ENCODE measurements around the gene MOB3B. TPM values are rescaled to one million over a fixed set of nuclear protein-coding genes. Genes with fewer than 3 reads are reported as not detected.

The MOB3B gene
- total and polyA plus RNA-seq, 2 of the 13 experiments (the other 11 are each of a cell fraction or from before 2014, with no cell fraction given) = 0.03 to 0.09 TPM

DNA sequence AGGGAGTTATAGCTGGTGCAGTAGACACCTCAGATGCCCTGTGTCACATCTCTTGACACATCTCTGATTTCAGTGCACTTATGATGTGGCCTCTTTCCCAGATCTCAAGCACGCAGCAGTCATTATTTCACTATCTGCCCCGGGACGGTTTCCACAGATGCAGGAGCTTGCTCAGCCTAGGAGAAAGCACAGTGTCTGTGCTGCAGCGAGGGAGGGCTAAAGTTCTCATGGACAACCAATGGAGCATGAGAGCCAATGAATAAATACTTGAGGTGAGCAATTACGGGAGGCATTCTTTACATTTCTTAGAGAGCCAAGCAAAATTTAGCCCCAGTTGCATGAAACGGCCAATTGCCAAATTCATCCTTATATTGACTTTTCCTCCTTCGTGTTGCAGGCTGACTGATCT, 7.4 kb upstream of the MOB3B start (continued):
- TF ChIP-seq, protein P1, sequence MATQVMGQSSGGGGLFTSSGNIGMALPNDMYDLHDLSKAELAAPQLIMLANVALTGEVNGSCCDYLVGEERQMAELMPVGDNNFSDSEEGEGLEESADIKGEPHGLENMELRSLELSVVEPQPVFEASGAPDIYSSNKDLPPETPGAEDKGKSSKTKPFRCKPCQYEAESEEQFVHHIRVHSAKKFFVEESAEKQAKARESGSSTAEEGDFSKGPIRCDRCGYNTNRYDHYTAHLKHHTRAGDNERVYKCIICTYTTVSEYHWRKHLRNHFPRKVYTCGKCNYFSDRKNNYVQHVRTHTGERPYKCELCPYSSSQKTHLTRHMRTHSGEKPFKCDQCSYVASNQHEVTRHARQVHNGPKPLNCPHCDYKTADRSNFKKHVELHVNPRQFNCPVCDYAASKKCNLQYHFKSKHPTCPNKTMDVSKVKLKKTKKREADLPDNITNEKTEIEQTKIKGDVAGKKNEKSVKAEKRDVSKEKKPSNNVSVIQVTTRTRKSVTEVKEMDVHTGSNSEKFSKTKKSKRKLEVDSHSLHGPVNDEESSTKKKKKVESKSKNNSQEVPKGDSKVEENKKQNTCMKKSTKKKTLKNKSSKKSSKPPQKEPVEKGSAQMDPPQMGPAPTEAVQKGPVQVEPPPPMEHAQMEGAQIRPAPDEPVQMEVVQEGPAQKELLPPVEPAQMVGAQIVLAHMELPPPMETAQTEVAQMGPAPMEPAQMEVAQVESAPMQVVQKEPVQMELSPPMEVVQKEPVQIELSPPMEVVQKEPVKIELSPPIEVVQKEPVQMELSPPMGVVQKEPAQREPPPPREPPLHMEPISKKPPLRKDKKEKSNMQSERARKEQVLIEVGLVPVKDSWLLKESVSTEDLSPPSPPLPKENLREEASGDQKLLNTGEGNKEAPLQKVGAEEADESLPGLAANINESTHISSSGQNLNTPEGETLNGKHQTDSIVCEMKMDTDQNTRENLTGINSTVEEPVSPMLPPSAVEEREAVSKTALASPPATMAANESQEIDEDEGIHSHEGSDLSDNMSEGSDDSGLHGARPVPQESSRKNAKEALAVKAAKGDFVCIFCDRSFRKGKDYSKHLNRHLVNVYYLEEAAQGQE (IDR thresholded peaks at IDR 0.05; ENCODE audit: borderline replicate concordance in 1 of 2, low read depth in 1 of 2, low read length in 2 of 2) = no peak
- TF ChIP-seq ASH2L (IDR thresholded peaks at IDR 0.05; ENCODE audit: insufficient read length, low read depth, low read length) (no peak), ZNF749 (CRISPR knock-in tag; IDR thresholded peaks at IDR 0.05; ENCODE audit: borderline replicate concordance) (no peak), TP53 (CRISPR knock-in tag; conservative IDR thresholded peaks at IDR 0.05) (no peak), CHD2 (IDR thresholded peaks at IDR 0.05; ENCODE audit: low read depth, low read length) (no peak), CREM (IDR thresholded peaks at IDR 0.05) (peak; percentile 24; the same call in 1 of the 2 replicates), CREM (CRISPR knock-in tag; IDR thresholded peaks at IDR 0.05) (no peak), ZBTB1 (CRISPR knock-in tag; IDR thresholded peaks at IDR 0.05; ENCODE audit: borderline replicate concordance) (no peak), MIER2 (CRISPR knock-in tag; IDR thresholded peaks at IDR 0.05) (no peak), POLR2AphosphoS5 (IDR thresholded peaks at IDR 0.05; ENCODE audit: low read depth, low read length) (no peak), ZNF12 (CRISPR knock-in tag; IDR thresholded peaks at IDR 0.05) (no peak), NFIC (IDR thresholded peaks at IDR 0.05; ENCODE audit: low read length) (peak; percentile 45; the same call in 1 of the 2 replicates), ZNF598 (CRISPR knock-in tag; IDR thresholded peaks at IDR 0.05; ENCODE audit: borderline replicate concordance) (no peak), ZIK1 (CRISPR knock-in tag; IDR thresholded peaks at IDR 0.05; ENCODE audit: borderline replicate concordance, low read depth) (no peak), NCOR1 (IDR thresholded peaks at IDR 0.05; ENCODE audit: borderline replicate concordance, low read length) (peak; percentile 22; the same call in 1 of the 2 replicates), GTF2F1 (IDR thresholded peaks at IDR 0.05; ENCODE audit: low read length) (no peak), TARDBP (CRISPR knock-in tag; IDR thresholded peaks at IDR 0.05) (no peak), MIXL1 (CRISPR knock-in tag; IDR thresholded peaks at IDR 0.05) (no peak), ELF3 (CRISPR knock-in tag; IDR thresholded peaks at IDR 0.05) (peak; percentile 34; the same call in 1 of the 2 replicates), NFE2 (CRISPR knock-in tag; IDR thresholded peaks at IDR 0.05) (no peak)
- TF ChIP-seq, protein P2, sequence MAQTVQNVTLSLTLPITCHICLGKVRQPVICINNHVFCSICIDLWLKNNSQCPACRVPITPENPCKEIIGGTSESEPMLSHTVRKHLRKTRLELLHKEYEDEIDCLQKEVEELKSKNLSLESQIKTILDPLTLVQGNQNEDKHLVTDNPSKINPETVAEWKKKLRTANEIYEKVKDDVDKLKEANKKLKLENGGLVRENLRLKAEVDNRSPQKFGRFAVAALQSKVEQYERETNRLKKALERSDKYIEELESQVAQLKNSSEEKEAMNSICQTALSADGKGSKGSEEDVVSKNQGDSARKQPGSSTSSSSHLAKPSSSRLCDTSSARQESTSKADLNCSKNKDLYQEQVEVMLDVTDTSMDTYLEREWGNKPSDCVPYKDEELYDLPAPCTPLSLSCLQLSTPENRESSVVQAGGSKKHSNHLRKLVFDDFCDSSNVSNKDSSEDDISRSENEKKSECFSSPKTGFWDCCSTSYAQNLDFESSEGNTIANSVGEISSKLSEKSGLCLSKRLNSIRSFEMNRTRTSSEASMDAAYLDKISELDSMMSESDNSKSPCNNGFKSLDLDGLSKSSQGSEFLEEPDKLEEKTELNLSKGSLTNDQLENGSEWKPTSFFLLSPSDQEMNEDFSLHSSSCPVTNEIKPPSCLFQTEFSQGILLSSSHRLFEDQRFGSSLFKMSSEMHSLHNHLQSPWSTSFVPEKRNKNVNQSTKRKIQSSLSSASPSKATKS (CRISPR knock-in tag; IDR thresholded peaks at IDR 0.05) = no peak
- TF ChIP-seq, protein P3, sequence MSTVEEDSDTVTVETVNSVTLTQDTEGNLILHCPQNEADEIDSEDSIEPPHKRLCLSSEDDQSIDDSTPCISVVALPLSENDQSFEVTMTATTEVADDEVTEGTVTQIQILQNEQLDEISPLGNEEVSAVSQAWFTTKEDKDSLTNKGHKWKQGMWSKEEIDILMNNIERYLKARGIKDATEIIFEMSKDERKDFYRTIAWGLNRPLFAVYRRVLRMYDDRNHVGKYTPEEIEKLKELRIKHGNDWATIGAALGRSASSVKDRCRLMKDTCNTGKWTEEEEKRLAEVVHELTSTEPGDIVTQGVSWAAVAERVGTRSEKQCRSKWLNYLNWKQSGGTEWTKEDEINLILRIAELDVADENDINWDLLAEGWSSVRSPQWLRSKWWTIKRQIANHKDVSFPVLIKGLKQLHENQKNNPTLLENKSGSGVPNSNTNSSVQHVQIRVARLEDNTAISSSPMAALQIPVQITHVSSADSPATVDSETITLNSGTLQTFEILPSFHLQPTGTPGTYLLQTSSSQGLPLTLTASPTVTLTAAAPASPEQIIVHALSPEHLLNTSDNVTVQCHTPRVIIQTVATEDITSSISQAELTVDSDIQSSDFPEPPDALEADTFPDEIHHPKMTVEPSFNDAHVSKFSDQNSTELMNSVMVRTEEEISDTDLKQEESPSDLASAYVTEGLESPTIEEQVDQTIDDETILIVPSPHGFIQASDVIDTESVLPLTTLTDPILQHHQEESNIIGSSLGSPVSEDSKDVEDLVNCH (CRISPR knock-in tag; IDR thresholded peaks at IDR 0.05) = no peak
- TF ChIP-seq, protein P4, sequence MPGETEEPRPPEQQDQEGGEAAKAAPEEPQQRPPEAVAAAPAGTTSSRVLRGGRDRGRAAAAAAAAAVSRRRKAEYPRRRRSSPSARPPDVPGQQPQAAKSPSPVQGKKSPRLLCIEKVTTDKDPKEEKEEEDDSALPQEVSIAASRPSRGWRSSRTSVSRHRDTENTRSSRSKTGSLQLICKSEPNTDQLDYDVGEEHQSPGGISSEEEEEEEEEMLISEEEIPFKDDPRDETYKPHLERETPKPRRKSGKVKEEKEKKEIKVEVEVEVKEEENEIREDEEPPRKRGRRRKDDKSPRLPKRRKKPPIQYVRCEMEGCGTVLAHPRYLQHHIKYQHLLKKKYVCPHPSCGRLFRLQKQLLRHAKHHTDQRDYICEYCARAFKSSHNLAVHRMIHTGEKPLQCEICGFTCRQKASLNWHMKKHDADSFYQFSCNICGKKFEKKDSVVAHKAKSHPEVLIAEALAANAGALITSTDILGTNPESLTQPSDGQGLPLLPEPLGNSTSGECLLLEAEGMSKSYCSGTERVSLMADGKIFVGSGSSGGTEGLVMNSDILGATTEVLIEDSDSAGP (CRISPR knock-in tag; IDR thresholded peaks at IDR 0.05; ENCODE audit: borderline replicate concordance) = no peak

Data from HepG2 (cell line).